Upper lobe of right lung (tissue), 1 donor: ENCODE measurements around the gene MTMR3. TPM values are rescaled to one million over a fixed set of nuclear protein-coding genes. Genes with fewer than 3 reads are reported as not detected.
A peak's percentile ranks its signal among the peaks of the same experiment; 100 is the strongest.

Source experiments
- ATAC-seq: fragments of 200-7000 bp; cut with Tn5 transposase; one replicate; pipeline ENCODE4 v1.9.1; 2020; ENCODE audit warnings: mild to moderate bottlenecking, moderate library complexity
- DNase-seq: peaks from one replicate; pipeline ENCODE4 v3.0.0-alpha.2; 2020
- H3K27ac ChIP-seq: fragments of 200-600 bp; one replicate; pipeline ENCODE4 v1.8.0; 2022
- H3K27me3 ChIP-seq: fragments of 200-600 bp; one replicate; pipeline ENCODE4 v1.8.0; 2022; ENCODE audit warnings: mild to moderate bottlenecking
- H3K36me3 ChIP-seq: fragments of 200-600 bp; one replicate; pipeline ENCODE4 v1.8.0; 2022
- H3K4me1 ChIP-seq: fragments of 200-600 bp; one replicate; pipeline ENCODE4 v1.8.0; 2022
- H3K4me3 ChIP-seq: fragments of 200-600 bp; one replicate; pipeline ENCODE4 v1.8.0; 2022; ENCODE audit warnings: mild to moderate bottlenecking
- H3K9me3 ChIP-seq: fragments of 200-600 bp; one replicate; pipeline ENCODE4 v1.8.0; 2022
- CTCF ChIP-seq: fragments of 200-600 bp; IDR thresholded peaks from one replicate; pipeline ENCODE4 v1.8.0; 2022; ENCODE audit warnings: antibody characterized with exemption
- intact Hi-C: fragments of 100-400 bp; cut with DNase I; formaldehyde crosslinking; loops from one replicate; pipeline ENCODE4 v1.11.0; 2022
- total RNA-seq: library from RNA; stranded (reverse); fragmentation: NEBNext Ultra II Directional; extraction: Animal tissue kit (Norgen Biotek cat#: 25700); gene quantifications from one replicate; pipeline ENCODE4 v1.2.1, GENCODE V29; 2021
- donor health status: DM: no; HTN: yes; CAD: no; lungs with severe emphysema.

MTMR3 gene
- total RNA-seq, 1 donor from 2014 or later = 50.6 TPM

GRCh38 chr22:30040499-30041260 is 157.7 kb downstream of the MTMR3 start:
- no peaks in the 10 kb centered on the region for H3K9me3 ChIP-seq
- ATAC-seq (peak; percentile 24), DNase-seq (no peak)
- no peaks in the 10 kb centered on the region for H3K27me3 ChIP-seq
- no peak overlapping the region for H3K4me3 ChIP-seq
- H3K36me3 ChIP-seq = no peaks in the 10 kb centered on the region
- TF ChIP-seq CTCF = no peak
- intact Hi-C loops = no loop called here
- H3K4me1 ChIP-seq = no peaks in the 10 kb centered on the region
- H3K27ac ChIP-seq = no peak overlapping the region

- DNase-seq (no peak), ATAC-seq (no peak)
- H3K27me3 ChIP-seq = no peaks in the 10 kb centered on the region
- no peak for TF ChIP-seq CTCF
- intact Hi-C loops = no loop called here
- no peaks in the 10 kb centered on the region for H3K4me1 ChIP-seq
- no peak overlapping the region for H3K27ac ChIP-seq
- H3K4me3 ChIP-seq = no peak overlapping the region
- no peaks in the 10 kb centered on the region for H3K36me3 ChIP-seq
- no peaks in the 10 kb centered on the region for H3K9me3 ChIP-seq
These were observed 158.5 kb downstream of the MTMR3 start for GRCh38 chr22:30041475-30041874.

GRCh38 chr22:30041881-30042280 is 158.9 kb downstream of the MTMR3 start:
- ATAC-seq (no peak), DNase-seq (no peak)
- Histone ChIP-seq H3K36me3 (no peaks in the 10 kb centered on the region), H3K4me3 (no peak overlapping the region), H3K4me1 (no peaks in the 10 kb centered on the region), H3K27me3 (no peaks in the 10 kb centered on the region), H3K27ac (no peak overlapping the region), H3K9me3 (no peaks in the 10 kb centered on the region)
- TF ChIP-seq CTCF = no peak
- intact Hi-C loops = no loop called here

GRCh38 chr22:30043161-30043560 is 160.2 kb downstream of the MTMR3 start:
- Histone ChIP-seq H3K4me1 (no peaks in the 10 kb centered on the region), H3K27me3 (no peaks in the 10 kb centered on the region), H3K4me3 (no peak overlapping the region), H3K9me3 (no peaks in the 10 kb centered on the region), H3K36me3 (no peaks in the 10 kb centered on the region), H3K27ac (no peak overlapping the region)
- no peak for DNase-seq
- ATAC-seq = no peak
- intact Hi-C loops = no loop called here
- TF ChIP-seq CTCF = no peak

GRCh38 chr22:30044369-30044768 is 161.4 kb downstream of the MTMR3 start:
- H3K9me3 ChIP-seq = no peaks in the 10 kb centered on the region
- DNase-seq = no peak
- peak; percentile 66 for ATAC-seq
- H3K36me3 ChIP-seq = no peaks in the 10 kb centered on the region
- no peaks in the 10 kb centered on the region for H3K27me3 ChIP-seq
- no peak for TF ChIP-seq CTCF
- H3K27ac ChIP-seq = no peak overlapping the region
- H3K4me3 ChIP-seq = no peak overlapping the region
- no peaks in the 10 kb centered on the region for H3K4me1 ChIP-seq
- intact Hi-C loops = no loop called here
